ENCODE measurements around the gene CSAD.

GRCh38 chr12:53198486-53199110 lies 17.9 kb upstream of the CSAD start:
- TF ChIP-seq CTCF (IDR thresholded peaks at IDR 0.05; ENCODE audit: poor library complexity): no peak
- no peak for TF ChIP-seq EZH2 (IDR thresholded peaks at IDR 0.05; ENCODE audit: borderline replicate concordance)
- TF ChIP-seq EZH2phosphoT487 (IDR thresholded peaks at IDR 0.05; ENCODE audit: low read depth, severe bottlenecking, unreplicated experiment): no peak

Measured in hepatocyte (in vitro differentiated cells).